C4-2B (cell line): ENCODE measurements around the gene PDK2.

Source experiments
- CTCF ChIP-seq: fragments of 450-650 bp; conservative IDR thresholded peaks from 2 replicates; pipeline ENCODE4 v1.5.1; 2017; ENCODE audit warnings: mild to moderate bottlenecking
- ZFX ChIP-seq: fragments of 450-650 bp; IDR thresholded peaks from 2 replicates; pipeline ENCODE4 v1.6.1; 2017

- TF ChIP-seq CTCF (no peak), ZFX (no peak)
Observed at GRCh38 chr17:50053654-50053960, 41.5 kb upstream of the PDK2 start.
